GM12878 (cell line): ENCODE measurements around the gene PSMD14.

ENCODE experiments used
- CHD4 ChIP-seq: fragments of 200-600 bp; sonication (generic); IDR thresholded peaks from 2 replicates; pipeline ENCODE4 v1.6.1; 2016; ENCODE audit warnings: mild to moderate bottlenecking
- EED ChIP-seq: sonication (generic); IDR thresholded peaks from 2 replicates; pipeline ENCODE4 v1.6.1; 2016; ENCODE audit warnings: antibody characterized with exemption, low read depth
- POLR2AphosphoS5 ChIP-seq: IDR thresholded peaks from 2 replicates; pipeline ENCODE4 v1.6.1; 2011; ENCODE audit warnings: mild to moderate bottlenecking, low read length, inconsistent platforms
- TCF7 ChIP-seq: IDR thresholded peaks from 2 replicates; pipeline ENCODE4 v1.6.1; 2014; ENCODE audit warnings: antibody characterized with exemption, borderline replicate concordance
- ZBTB40 ChIP-seq: fragments of 450-650 bp; IDR thresholded peaks from 2 replicates; pipeline ENCODE4 v1.6.1; 2016; ENCODE audit warnings: mild to moderate bottlenecking, moderate library complexity, borderline replicate concordance
- ZNF24 ChIP-seq: fragments of 450-650 bp; IDR thresholded peaks from 2 replicates; pipeline ENCODE4 v1.6.1; 2017; ENCODE audit warnings: antibody characterized with exemption, mild to moderate bottlenecking
- TF ChIP-seq, protein P1 (sequence below): IDR thresholded peaks from 2 replicates; pipeline ENCODE4 v1.6.1; 2012; ENCODE audit warnings: mild to moderate bottlenecking, low read depth, low read length
- TF ChIP-seq, protein P2 (sequence below), 3 experiments: IDR thresholded peaks in 2 of 3; conservative IDR thresholded peaks in 1 of 3; 2 replicates each; pipeline ENCODE4 v1.5.1; 2011; ENCODE audit warnings: low read depth in 3 of 3, low read length in 3 of 3, mild to moderate bottlenecking in 3 of 3, control low read depth in 2 of 3, moderate library complexity in 2 of 3, inconsistent platforms in 1 of 3, mixed read lengths in 1 of 3; ENCODE audit not compliant: control insufficient read depth in 2 of 3, insufficient read depth in 1 of 3; ENCODE audit errors: extremely low read depth in 1 of 3

DNA sequence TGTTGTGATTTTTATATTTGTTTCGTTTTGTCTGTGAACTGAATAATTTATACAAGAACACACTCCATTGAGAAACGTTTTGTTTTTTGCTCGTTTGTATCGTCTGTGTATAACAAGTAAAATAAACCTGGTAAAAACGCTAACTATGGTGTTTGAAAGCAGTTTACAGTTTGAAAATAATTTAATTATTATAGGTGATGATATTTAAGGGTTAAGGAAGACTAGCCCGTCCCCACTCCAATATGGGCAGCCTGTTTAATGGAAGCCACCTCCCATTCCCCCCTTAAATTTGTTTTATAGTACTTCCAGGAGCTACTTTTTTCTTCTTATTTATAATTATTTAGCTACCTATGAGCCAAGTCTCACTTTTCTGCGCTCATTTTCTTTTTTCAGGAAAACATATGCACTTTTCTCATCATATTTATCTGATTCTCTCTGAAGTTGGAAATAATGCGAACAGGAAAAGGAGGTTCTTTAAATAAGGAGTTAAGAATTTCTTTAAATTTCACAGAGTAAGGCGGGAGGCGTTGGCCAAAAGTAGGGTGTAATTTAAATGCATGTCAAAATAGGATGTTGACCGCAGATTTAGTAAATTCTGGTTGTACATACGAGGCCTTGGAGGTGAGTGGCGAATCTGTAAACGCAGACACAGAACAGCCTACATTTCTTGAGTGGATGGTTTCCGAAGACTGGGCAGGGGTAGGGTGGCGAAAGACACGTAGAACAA lies 117.7 kb downstream of the PSMD14 start:
- TF ChIP-seq, protein P1, sequence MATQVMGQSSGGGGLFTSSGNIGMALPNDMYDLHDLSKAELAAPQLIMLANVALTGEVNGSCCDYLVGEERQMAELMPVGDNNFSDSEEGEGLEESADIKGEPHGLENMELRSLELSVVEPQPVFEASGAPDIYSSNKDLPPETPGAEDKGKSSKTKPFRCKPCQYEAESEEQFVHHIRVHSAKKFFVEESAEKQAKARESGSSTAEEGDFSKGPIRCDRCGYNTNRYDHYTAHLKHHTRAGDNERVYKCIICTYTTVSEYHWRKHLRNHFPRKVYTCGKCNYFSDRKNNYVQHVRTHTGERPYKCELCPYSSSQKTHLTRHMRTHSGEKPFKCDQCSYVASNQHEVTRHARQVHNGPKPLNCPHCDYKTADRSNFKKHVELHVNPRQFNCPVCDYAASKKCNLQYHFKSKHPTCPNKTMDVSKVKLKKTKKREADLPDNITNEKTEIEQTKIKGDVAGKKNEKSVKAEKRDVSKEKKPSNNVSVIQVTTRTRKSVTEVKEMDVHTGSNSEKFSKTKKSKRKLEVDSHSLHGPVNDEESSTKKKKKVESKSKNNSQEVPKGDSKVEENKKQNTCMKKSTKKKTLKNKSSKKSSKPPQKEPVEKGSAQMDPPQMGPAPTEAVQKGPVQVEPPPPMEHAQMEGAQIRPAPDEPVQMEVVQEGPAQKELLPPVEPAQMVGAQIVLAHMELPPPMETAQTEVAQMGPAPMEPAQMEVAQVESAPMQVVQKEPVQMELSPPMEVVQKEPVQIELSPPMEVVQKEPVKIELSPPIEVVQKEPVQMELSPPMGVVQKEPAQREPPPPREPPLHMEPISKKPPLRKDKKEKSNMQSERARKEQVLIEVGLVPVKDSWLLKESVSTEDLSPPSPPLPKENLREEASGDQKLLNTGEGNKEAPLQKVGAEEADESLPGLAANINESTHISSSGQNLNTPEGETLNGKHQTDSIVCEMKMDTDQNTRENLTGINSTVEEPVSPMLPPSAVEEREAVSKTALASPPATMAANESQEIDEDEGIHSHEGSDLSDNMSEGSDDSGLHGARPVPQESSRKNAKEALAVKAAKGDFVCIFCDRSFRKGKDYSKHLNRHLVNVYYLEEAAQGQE = no peak
- TF ChIP-seq, protein P2, sequence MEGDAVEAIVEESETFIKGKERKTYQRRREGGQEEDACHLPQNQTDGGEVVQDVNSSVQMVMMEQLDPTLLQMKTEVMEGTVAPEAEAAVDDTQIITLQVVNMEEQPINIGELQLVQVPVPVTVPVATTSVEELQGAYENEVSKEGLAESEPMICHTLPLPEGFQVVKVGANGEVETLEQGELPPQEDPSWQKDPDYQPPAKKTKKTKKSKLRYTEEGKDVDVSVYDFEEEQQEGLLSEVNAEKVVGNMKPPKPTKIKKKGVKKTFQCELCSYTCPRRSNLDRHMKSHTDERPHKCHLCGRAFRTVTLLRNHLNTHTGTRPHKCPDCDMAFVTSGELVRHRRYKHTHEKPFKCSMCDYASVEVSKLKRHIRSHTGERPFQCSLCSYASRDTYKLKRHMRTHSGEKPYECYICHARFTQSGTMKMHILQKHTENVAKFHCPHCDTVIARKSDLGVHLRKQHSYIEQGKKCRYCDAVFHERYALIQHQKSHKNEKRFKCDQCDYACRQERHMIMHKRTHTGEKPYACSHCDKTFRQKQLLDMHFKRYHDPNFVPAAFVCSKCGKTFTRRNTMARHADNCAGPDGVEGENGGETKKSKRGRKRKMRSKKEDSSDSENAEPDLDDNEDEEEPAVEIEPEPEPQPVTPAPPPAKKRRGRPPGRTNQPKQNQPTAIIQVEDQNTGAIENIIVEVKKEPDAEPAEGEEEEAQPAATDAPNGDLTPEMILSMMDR (IDR thresholded peaks at IDR 0.05 in 2 of 3, conservative IDR thresholded peaks at IDR 0.05 in 1 of 3; ENCODE audit: control insufficient read depth in 2 of 3, extremely low read depth in 1 of 3, insufficient read depth in 1 of 3, low read depth in 3 of 3, low read length in 3 of 3) = no peak
- TF ChIP-seq EED = no peak
- no peak for TF ChIP-seq POLR2AphosphoS5
- TF ChIP-seq ZBTB40 = no peak
- TF ChIP-seq ZNF24 = no peak
- no peak for TF ChIP-seq CHD4
- TF ChIP-seq TCF7 = no peak
